K562 (cell line): ENCODE data around the gene UMODL1. TPM values are rescaled to one million over a fixed set of nuclear protein-coding genes. Genes with fewer than 3 reads are reported as not detected.

Experiments used
- ATAC-seq: fragments of 200-7000 bp; cut with Tn5 transposase; 3 replicates; pipeline ENCODE4 v1.9.1; 2020; ENCODE audit warnings: moderate library complexity
- BruUV-seq: library from RNA; stranded (reverse); fragments of 400-500 nt; replicated peaks from 2 replicates; lab custom pipeline; 2021; lab: Mats Ljungman, UMichigan
- CTCF ChIA-PET: fragments of 300-600 bp; formaldehyde crosslinking; extraction: SDS; loops from one replicate; lab custom pipeline; 2021; ENCODE audit warnings: low intra/inter-chr PET ratio; lab: Yijun Ruan, JAX
- POLR2A ChIA-PET: fragments of 300-600, 350-650 bp; sonication (Branson Sonifier 250); formaldehyde crosslinking; extraction: SDS; loops from one replicate; lab custom pipeline; 2021; ENCODE audit warnings: antibody characterized with exemption, inconsistent platforms; lab: Yijun Ruan, JAX
- DNase-seq, 4 experiments: peaks; one replicate each; pipeline versions ENCODE4 v3.0.0 to v3.0.0-alpha.2; 2011 to 2018; ENCODE audit warnings: low spot score in 3 of 4, mixed read lengths in 3 of 4; ENCODE audit errors: extremely low read depth in 1 of 4
- FAIRE-seq: peaks from 2 replicates; lab custom pipeline; 2011; peaks lifted over from hg19 to GRCh38; lab: Jason Lieb, UNC
- H2AFZ ChIP-seq: 2 replicates; pipeline ENCODE4 v1.6.0; 2011; ENCODE audit warnings: low read depth, low read length, control low read depth, inconsistent platforms
- H3K27ac ChIP-seq: fragments of 200-600 bp; 3 replicates; pipeline ENCODE4 v1.8.0; 2011; ENCODE audit warnings: low read depth, mild to moderate bottlenecking, control low read depth, inconsistent platforms, low read length, moderate library complexity, mixed read lengths; ENCODE audit errors: extremely low read depth
- H3K27me3 ChIP-seq, 2 experiments: fragments of 300-600 bp in 1 of 2; 2 replicates in 1 of 2; 3 replicates in 1 of 2; pipeline versions ENCODE4 v1.6.0 to v1.8.0; 2011; ENCODE audit warnings: inconsistent platforms in 2 of 2, low read length in 2 of 2, mild to moderate bottlenecking in 1 of 2, mixed read lengths in 1 of 2, moderate library complexity in 1 of 2; ENCODE audit not compliant: control insufficient read depth in 2 of 2, insufficient read depth in 2 of 2
- H3K36me3 ChIP-seq: fragments of 300-600 bp; 3 replicates; pipeline ENCODE4 v1.8.0; 2011; ENCODE audit warnings: mild to moderate bottlenecking, low read length, inconsistent platforms; ENCODE audit not compliant: control insufficient read depth, insufficient read depth
- H3K4me1 ChIP-seq, 2 experiments: fragments of 200-600 bp in 1 of 2; replicated peaks in 1 of 2; 2 replicates in 1 of 2; 3 replicates in 1 of 2; pipeline versions ENCODE4 v1.5.1 to v1.8.0; 2011; ENCODE audit warnings: inconsistent platforms in 2 of 2, low read length in 2 of 2, mild to moderate bottlenecking in 1 of 2, mixed read lengths in 1 of 2, moderate library complexity in 1 of 2; ENCODE audit not compliant: control insufficient read depth in 2 of 2, insufficient read depth in 2 of 2
- H3K4me2 ChIP-seq: 2 replicates; pipeline ENCODE4 v1.6.1; 2011; ENCODE audit warnings: low read length, control low read depth, inconsistent platforms, mixed read lengths; ENCODE audit not compliant: insufficient read depth
- H3K4me3 ChIP-seq: fragments of 200-600 bp; sonication (generic), shearing (Covaris generic); 2 replicates; pipeline ENCODE4 v1.5.1; 2016; ENCODE audit warnings: control low read depth, inconsistent platforms
- H3K79me2 ChIP-seq: fragments of 200-600 bp; 3 replicates; pipeline ENCODE4 v1.8.0; 2011; ENCODE audit warnings: low read length, inconsistent platforms; ENCODE audit not compliant: control insufficient read depth, insufficient read depth
- H3K9ac ChIP-seq, 2 experiments: 2 replicates each; pipeline versions ENCODE4 v1.6.0 to v1.6.1; 2011; ENCODE audit warnings: low read depth in 2 of 2, low read length in 2 of 2, control low read depth in 1 of 2, inconsistent platforms in 1 of 2, mild to moderate bottlenecking in 1 of 2, mixed read lengths in 1 of 2; ENCODE audit not compliant: insufficient read depth in 1 of 2
- H3K9me1 ChIP-seq: one replicate; pipeline ENCODE4 v1.6.0; 2011; ENCODE audit warnings: inconsistent platforms, mild to moderate bottlenecking, low read length, moderate library complexity; ENCODE audit not compliant: control insufficient read depth, insufficient read depth
- H3K9me3 ChIP-seq: replicated peaks from 2 replicates; pipeline ENCODE4 v1.5.1; 2011; ENCODE audit warnings: low read depth, low read length, inconsistent platforms; ENCODE audit not compliant: control insufficient read depth, insufficient read depth
- H4K20me1 ChIP-seq: replicated peaks from 2 replicates; pipeline ENCODE4 v1.6.1; 2011; ENCODE audit warnings: low read length, inconsistent platforms, mixed read lengths; ENCODE audit not compliant: control insufficient read depth, insufficient read depth
- MEIS2 ChIP-seq: fragments of 450-650 bp; IDR thresholded peaks from 2 replicates; pipeline ENCODE4 v1.6.1; 2014; ENCODE audit warnings: mild to moderate bottlenecking; ENCODE audit not compliant: partially characterized antibody
- MYBL2 ChIP-seq, 2 experiments: fragments of 450-650 bp in 1 of 2; sonication (generic) in 1 of 2; formaldehyde crosslinking in 1 of 2; IDR thresholded peaks; 2 replicates each; pipeline versions ENCODE4 v1.6.1 to v1.8.1; 2017 to 2022; ENCODE audit warnings: borderline replicate concordance in 1 of 2, inconsistent platforms in 1 of 2, low read depth in 1 of 2, mild to moderate bottlenecking in 1 of 2, missing genetic modification reagents in 1 of 2, moderate library complexity in 1 of 2
- PCBP1 ChIP-seq: fragments of 200-400 bp; formaldehyde crosslinking; IDR thresholded peaks from 2 replicates; pipeline ENCODE4 v1.6.1; 2018; ENCODE audit warnings: mild to moderate bottlenecking, low read depth, low read length; ENCODE audit not compliant: poor library complexity, severe bottlenecking
- RAD21 ChIP-seq, 2 experiments: fragments of 250-450 bp in 1 of 2; fragments of 450-650 bp in 1 of 2; sonication (Bioruptor Pico) in 1 of 2; formaldehyde crosslinking in 1 of 2; IDR thresholded peaks in 1 of 2; conservative IDR thresholded peaks in 1 of 2; 2 replicates each; pipeline versions ENCODE4 v1.4.0 to v1.8.0; 2020 to 2022; ENCODE audit warnings: mild to moderate bottlenecking in 2 of 2, moderate library complexity in 1 of 2
- RBM17 ChIP-seq: fragments of 200-400 bp; formaldehyde crosslinking; IDR thresholded peaks from 2 replicates; pipeline ENCODE4 v1.6.1; 2017; ENCODE audit warnings: low read depth, mild to moderate bottlenecking, low read length, borderline replicate concordance
- SAP30 ChIP-seq: fragments of 200-600 bp; sonication (generic); IDR thresholded peaks from 2 replicates; pipeline ENCODE4 v1.6.1; 2012; ENCODE audit warnings: borderline replicate concordance, low read depth, mild to moderate bottlenecking, moderate library complexity, low read length, control low read depth, inconsistent platforms; ENCODE audit not compliant: insufficient read depth, poor library complexity, severe bottlenecking
- STAG1 ChIP-seq: sonication (generic); formaldehyde crosslinking; IDR thresholded peaks from 2 replicates; pipeline ENCODE4 v1.5.0; 2020; ENCODE audit warnings: missing genetic modification reagents, borderline replicate concordance
- SUPT5H ChIP-seq: fragments of 450-650 bp; IDR thresholded peaks from 2 replicates; pipeline ENCODE4 v1.6.1; 2016
- WGBS: fragments of 100-300 bp; shearing (Covaris generic); methylation state at CpG from one replicate; pipeline ENCODE4 v1.1.6; 2016; ENCODE audit warnings: low coverage, mixed read lengths; ENCODE audit not compliant: insufficient coverage; ENCODE audit errors: missing lambda C conversion rate; 5-methylcytosine and 5-hydroxymethylcytosine counted together
- in situ Hi-C: fragments of 300-500 bp; cut with MboI; formaldehyde crosslinking; loops from 4 replicates; pipeline ENCODE4 v1.15.0; 2018; ENCODE audit warnings: inconsistent platforms, mixed read lengths
- intact Hi-C: fragments of 100-400 bp; cut with micrococcal nuclease; formaldehyde crosslinking; loops from 2 replicates; pipeline ENCODE4 v1.14.2; 2022
- polyA plus RNA-seq, 8 experiments: library from polyadenylated mRNA; depleted of rRNA in 4 of 8; stranded (reverse) in 5 of 8; unstranded in 3 of 8; fragments of >200 nt; fragmentation: Nextera tagmentation in 2 of 8; fragmentation: Illumina TruSeq in 1 of 8; extraction: Ambion mirVana in 2 of 8; extraction: Trizol in 1 of 8; gene quantifications; 2 replicates each; pipeline versions ENCODE4 v1.2.1 to v1.2.3, GENCODE V29; 2011 to 2014; ENCODE audit warnings: inconsistent platforms in 1 of 8, missing spikeins in 1 of 8
- total RNA-seq, 7 experiments: library from RNA; depleted of rRNA in 6 of 7; stranded (reverse); fragments of >200 nt in 6 of 7; fragmentation: Illumina TruSeq in 2 of 7; extraction: Trizol in 2 of 7; gene quantifications; 2 replicates each; pipeline versions ENCODE4 v1.2.1 to v1.2.3, GENCODE V29; 2011 to 2021; ENCODE audit warnings: low replicate concordance in 1 of 7
- TF ChIP-seq, protein P1 (sequence below), 2 experiments: IDR thresholded peaks in 1 of 2; conservative IDR thresholded peaks in 1 of 2; 2 replicates each; pipeline ENCODE4 v1.6.1; 2016; ENCODE audit warnings: low read depth in 2 of 2, mild to moderate bottlenecking in 1 of 2, missing compliant biosample characterization in 1 of 2, missing genetic modification characterization in 1 of 2, moderate library complexity in 1 of 2

UMODL1 gene
- total and polyA plus RNA-seq, 9 of the 15 experiments (the other 6 are each of a cell fraction or from before 2014, with no cell fraction given) = not detected

DNA sequence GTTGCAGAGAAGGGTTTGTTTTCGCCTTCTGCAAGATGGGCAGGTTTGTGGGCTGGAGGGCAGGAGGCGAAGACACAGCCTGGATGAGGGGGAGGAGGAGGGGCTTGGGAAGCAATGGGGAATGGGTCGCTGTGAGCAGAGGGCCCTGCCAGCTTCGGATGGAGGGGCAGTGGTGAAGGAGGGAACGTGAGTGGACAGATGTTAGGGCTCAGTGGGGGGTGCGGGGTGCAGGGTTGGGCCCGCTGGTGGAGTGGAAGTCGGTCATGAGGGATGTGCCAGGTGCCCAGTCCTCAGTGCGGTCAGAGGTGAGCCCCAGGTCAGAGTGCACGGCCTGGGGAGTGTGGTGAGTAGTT, 92.4 kb downstream of the UMODL1 start:
- Histone ChIP-seq H3K9me1 (no peaks in the 10 kb centered on the region), H3K9ac (no peak overlapping the region), H4K20me1 (no peaks in the 10 kb centered on the region), H3K4me1 (no peaks in the 10 kb centered on the region), H3K9me3 (no peaks in the 10 kb centered on the region), H3K79me2 (no peaks in the 10 kb centered on the region), H3K27me3 (peaks cover 7 to 18% of the 10 kb centered on the region in 2 experiments; a peak in 3 of 5 replicates), H3K4me2 (no peak overlapping the region), H3K4me3 (no peak overlapping the region), H3K36me3 (no peaks in the 10 kb centered on the region), H3K27ac (no peak overlapping the region), H2AFZ (no peak overlapping the region)
- intact Hi-C loops (no loop called here), in situ Hi-C loops (no loop called here)
- FAIRE-seq = no peak
- ChIA-PET CTCF (no interaction called here), POLR2A (no interaction called here)
- no peak for ATAC-seq
- DNase-seq = no peak
- BruUV-seq = no TSS peak
- WGBS = 7% methylated on average over 10 of the region's 10 CpGs
- TF ChIP-seq SUPT5H = no peak
- no peak for TF ChIP-seq SAP30

DNA sequence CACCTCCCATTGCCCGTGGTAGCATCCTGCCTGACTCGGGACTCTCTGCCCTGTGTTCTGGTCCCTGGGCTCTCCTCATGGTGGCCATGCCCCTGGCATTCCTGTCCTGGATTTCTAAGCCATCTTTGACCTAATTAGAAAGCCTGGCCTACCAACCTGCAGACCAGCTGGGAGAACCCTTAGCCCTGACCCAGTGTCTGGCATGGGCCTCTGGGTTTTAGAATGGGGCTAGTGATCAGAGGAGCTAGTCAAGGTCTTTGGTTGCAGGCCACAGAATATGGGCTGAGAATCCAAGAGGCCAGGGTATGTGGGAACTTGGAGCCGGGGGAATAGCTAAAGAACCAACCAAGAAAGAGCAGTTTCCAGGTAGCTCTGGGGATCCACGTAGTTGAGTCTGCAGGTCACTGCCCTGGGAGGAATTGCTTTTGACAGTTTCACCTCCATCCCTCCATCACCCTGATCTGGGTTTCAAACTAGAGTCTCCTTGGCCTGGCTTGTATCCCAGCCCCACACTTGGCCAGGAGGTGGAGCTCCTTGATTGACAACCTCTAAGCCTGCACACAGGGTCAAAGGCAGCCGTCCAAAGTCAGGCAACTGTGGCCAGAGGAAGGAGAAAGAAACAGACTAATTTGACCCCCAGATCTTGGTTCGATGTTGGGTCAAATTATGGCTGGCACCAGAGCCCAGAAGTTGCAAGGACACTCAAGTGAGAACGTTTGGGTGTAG, 93.1 kb downstream of the UMODL1 start:
- DNase-seq (peak in 3 of 4 experiments; percentile 41 to 54 (median 53)), ATAC-seq (peak; percentile 97), FAIRE-seq (peak; percentile 80)
- Histone ChIP-seq H3K79me2 (no peaks in the 10 kb centered on the region), H3K9me1 (no peaks in the 10 kb centered on the region), H4K20me1 (no peaks in the 10 kb centered on the region), H3K4me1 (no peaks in the 10 kb centered on the region), H3K27me3 (peaks cover 6 to 13% of the 10 kb centered on the region in 2 experiments; a peak in 3 of 5 replicates), H3K4me3 (no peak overlapping the region), H2AFZ (no peak overlapping the region), H3K36me3 (no peaks in the 10 kb centered on the region), H3K9me3 (no peaks in the 10 kb centered on the region), H3K9ac (no peak overlapping the region), H3K4me2 (no peak overlapping the region), H3K27ac (no peak overlapping the region)
- intact Hi-C loops = loop anchor here (1.0 kb wide), 1 partner anchor 94 kb away; no protein-coding TSS in a partner anchor
- ChIA-PET POLR2A (interaction anchor here (0.8 kb wide), 1 partner anchor 14 kb away, joined by 3 read pairs; no protein-coding TSS in a partner anchor), CTCF (interaction anchor here (1.0 kb wide), 1 partner anchor 97 kb away, joined by 3 read pairs; no protein-coding TSS in a partner anchor)
- in situ Hi-C loops = no loop called here
- no TSS peak for BruUV-seq
- WGBS = 3% methylated on average over 7 of the region's 7 CpGs
- TF ChIP-seq STAG1 (CRISPR knock-in tag) = peak; percentile 68; the same call in 1 of the 2 replicates
- peak; percentile 87 to 92 for TF ChIP-seq RAD21 (CRISPR knock-in tag; conservative IDR thresholded peaks at IDR 0.05 in 1 of 2, IDR thresholded peaks at IDR 0.05 in 1 of 2)
- no peak for TF ChIP-seq PCBP1
- no peak for TF ChIP-seq MYBL2 (IDR thresholded peaks at IDR 0.05; ENCODE audit: low read depth)
- no peak for TF ChIP-seq MYBL2 (CRISPR knock-in tag; IDR thresholded peaks at IDR 0.05; ENCODE audit: borderline replicate concordance)
- peak; percentile 27 for TF ChIP-seq MEIS2
- TF ChIP-seq, protein P1, sequence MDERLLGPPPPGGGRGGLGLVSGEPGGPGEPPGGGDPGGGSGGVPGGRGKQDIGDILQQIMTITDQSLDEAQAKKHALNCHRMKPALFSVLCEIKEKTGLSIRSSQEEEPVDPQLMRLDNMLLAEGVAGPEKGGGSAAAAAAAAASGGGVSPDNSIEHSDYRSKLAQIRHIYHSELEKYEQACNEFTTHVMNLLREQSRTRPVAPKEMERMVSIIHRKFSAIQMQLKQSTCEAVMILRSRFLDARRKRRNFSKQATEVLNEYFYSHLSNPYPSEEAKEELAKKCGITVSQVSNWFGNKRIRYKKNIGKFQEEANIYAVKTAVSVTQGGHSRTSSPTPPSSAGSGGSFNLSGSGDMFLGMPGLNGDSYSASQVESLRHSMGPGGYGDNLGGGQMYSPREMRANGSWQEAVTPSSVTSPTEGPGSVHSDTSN (CRISPR knock-in tag; IDR thresholded peaks at IDR 0.05; ENCODE audit: low read depth) = no peak
- TF ChIP-seq, protein P1 (tag; conservative IDR thresholded peaks at IDR 0.05; ENCODE audit: low read depth) = 0 out of 2 replicates have a peak, but pooled peaks have one; percentile 30
- no peak for TF ChIP-seq RBM17
